ENCODE measurements around the gene LGALS7. TPM values are rescaled to one million over a fixed set of nuclear protein-coding genes. Genes with fewer than 3 reads are reported as not detected.

The LGALS7 gene
- total RNA-seq, 1 donor from 2014 or later = 102 TPM

DNA sequence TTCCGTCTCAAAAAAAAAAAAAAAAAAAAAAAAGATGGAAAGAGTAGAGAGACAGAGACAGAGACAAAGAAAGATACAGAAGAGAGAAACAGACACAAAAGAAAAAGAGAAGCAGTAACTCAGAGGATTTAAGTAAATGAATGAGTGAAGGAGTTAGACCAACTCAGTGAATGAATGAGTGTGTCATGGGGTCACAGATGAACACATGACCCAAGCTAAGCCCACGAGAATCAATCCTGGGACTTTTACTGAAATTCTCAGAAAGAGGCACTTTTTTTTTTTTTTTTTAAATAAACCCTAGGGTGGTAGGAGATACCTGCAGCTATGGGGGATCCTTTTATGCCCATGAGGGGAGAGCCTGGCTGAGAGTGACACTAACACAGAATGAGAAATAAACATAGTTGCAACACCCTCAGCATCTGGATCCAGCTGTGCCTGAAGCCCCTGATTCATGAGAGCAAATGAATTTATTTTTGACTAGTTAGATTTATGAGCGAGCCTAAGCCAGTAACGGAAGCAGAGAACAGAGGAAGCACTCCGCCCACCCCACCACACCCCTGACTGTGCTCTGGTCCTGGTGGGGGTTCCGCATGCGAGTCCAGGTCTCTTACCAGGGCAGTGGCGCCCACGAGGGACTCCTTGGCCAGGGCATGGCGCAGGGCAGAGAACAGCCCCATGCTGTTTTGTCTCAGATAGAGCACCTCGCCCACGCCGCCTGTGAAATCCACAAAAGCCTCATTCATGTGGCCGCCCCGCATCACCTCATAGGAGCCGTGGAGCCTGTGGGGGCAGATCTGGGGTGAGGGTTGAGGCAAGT, 33.7 kb downstream of the LGALS7 start:
- no peak for DNase-seq

DNA sequence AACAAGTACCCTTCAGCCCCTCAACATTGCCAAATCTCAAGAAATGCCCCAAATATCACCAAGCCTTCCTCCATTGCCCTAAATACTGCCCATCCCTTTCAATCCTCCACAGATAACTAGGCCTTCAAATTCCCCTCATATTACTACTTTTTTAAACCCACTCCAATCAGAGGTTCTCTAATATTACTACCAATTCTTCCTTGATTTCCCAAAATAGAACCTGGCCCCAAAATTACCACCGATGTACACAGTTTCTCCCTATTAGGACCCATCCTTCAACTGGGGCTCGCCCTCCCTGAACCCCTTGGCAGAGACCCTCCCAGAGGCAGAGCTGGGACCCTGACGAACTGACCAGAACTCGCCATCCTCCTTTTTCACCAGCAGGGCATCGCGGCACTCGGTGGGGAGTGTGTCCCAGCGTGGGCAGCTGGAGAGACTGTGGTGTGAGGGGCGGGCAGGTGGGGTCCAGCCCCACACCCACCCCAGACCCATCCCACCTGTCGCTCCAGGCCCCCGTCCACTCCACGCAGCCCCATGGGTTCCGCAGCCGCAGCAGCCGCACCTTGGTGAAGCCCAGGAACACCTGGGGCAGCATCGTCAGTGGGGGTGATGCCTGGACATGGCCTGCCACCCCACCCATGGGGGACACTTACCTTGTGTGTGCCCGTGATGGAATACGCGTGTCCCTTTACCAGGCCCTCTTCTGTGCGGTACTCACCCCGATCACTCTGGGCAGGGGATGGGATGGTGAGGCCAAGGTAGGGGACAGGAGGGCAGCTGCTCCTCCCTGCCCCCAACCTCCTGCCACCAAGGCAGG, 35.2 kb downstream of the LGALS7 start:
- DNase-seq = no peak

DNA sequence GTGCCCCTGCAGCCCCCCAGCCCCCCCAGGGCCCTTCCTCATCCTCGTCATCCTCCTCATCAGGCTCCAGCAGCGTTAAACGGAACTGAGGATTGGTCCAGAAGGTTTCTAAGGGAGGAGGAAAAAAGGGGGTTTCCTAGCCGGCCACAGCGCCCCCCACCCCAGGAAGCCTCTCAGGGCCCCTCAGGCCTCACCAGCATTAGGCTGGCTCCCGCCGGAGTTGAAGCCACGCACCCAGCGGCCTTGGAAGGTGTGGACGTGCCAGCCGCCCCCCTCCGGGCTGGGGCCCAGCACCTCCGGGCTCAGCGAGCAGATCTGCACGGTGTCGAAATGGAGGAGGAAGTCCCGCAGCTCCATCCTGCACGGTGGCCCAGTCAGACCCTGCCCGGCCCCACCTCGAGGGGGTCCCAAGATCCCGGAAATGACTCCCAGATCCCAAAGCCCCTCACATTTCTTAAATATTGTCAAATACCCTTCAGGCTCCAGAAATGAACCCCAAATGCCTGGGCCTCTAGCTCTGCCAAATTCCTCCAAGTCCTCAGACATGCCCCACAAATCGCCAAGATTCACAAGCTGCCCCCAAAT, 35.9 kb downstream of the LGALS7 start:
- DNase-seq = no peak

DNA sequence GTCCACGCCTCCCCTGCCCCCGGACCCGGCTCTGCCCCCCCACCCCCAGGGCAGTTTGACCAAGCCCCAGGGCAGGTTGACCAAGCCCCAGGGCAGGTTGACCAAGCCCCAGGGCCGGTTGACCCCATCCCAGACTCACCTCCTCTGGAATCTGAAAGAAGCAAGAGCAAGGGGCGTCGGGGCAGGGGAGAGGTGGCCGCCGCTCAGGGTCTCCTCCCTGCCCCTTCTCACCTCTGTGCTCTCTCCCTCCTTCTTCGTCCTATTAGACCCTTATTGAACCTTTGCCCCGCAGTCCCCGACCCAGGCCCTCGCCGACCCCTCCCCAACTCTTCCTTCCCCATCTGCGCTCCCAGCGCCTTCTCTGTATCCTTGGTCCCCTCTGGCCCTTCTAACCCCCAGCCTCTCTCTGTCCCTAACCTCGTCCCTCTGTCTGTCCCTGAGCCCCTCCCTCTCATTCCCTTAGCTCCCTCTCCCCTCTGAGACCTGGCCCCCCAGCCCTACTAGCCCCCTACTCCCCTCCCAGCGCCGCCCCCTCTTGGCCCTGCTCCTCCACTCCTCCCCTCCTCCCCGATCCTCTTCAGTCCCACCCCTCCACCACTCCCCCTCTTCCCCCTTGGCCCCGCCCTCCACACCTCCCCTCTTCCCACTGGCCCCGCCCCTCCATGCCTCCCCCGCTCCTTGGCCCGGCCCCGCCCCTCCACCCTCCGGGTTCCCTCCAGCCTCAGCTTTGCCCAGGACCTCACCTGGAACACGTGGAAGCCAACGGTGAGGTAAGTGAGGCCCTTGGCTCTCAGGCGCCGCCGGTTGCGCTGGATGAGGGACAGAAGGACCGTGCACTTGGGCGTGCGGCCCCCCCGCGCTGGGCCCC, 36.7 kb downstream of the LGALS7 start:
- DNase-seq = no peak

DNA sequence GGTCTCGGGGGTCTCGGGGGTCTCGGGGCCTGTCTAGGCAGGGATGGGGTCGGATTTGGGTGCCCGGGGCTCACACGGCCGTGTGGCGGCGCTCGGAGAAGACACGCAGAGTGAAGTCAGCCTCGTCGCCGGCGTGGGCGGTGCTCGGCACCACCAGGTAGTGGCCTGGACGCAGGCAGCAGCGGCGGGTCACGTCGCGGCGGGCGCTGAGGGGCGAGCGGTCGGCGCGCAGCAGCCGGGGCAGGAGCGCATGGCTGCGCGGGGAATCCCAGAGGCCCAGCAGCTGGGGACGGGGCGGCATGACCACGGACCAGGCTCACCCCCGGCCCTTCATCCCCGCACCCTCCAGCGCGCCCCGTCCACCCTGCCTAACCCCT, 37.3 kb downstream of the LGALS7 start:
- DNase-seq = no peak

DNA sequence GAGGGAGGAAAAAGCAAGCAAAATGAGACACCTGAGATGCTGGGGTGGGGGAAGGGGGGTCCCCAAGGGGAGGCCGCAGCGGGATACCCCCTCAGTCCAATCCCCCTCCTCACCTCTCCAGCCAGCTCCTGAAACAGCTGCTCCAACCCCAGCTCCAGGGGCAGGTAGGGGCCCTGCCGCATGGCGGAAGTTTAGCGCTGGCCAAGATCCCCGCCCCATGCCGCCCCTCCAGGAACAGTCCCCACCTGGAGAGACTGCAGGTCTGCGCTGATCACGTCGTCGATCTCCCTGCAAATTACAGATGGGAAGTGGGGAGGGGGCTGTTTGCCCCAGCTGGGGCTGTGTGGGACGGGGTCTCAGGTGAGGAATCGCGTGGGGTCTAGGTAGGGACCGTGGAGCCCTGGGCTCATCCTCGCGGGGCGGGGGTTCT, 38.0 kb downstream of the LGALS7 start:
- DNase-seq = no peak

DNA sequence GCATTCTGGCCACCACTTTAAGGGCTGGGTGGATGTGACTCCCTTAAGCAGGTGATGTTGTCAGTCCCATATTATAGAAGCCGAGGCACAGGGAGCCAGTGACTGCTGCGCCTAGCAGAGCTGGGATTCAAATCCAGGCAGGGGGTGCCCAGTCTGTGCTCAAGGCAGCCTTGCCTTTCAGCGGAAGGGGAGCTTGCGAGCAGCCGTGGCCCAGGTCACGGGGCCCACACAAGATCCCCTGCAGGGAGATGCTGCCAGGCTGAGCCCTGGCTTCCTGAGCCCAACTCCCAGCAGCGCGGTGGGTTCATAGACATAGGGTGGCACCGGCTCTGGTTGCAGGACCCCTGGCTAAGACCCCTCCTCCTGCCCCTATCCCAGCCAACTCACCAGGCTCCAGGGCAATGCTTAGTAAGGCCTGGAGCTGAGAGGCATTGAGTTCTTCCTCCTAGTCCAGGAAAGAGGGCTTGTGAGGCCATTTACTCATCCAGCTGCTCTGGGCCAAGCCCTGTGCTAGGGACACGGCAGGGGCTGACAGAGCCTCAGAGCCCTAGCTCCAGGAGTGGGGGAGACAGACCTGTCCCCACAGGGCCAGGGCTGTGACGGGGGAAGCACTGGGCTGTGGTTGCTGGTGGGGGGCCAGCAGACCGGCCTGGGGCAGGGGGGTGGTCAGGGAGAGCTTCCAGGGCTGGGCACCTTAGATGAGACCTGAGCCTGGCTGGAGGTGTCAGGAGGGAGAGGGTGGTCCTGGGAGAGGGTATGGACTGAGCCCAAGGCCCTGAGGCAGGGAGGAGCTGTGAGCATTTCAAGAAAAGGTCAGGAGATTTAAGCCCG, 38.7 kb downstream of the LGALS7 start:
- DNase-seq = no peak

DNA sequence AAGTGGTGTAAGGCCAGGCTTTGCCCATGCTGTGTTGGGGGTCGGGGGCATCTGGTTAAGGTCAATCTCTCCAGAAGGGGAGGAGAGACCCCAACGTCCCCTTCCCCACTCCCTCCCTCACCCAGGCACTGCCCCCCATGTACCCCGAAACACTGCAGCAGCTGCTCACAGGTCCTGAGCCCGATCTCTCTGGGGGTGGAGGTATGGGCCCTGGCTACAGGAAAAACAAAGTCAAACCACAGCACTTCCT, 39.2 kb downstream of the LGALS7 start:
- DNase-seq = no peak

DNA sequence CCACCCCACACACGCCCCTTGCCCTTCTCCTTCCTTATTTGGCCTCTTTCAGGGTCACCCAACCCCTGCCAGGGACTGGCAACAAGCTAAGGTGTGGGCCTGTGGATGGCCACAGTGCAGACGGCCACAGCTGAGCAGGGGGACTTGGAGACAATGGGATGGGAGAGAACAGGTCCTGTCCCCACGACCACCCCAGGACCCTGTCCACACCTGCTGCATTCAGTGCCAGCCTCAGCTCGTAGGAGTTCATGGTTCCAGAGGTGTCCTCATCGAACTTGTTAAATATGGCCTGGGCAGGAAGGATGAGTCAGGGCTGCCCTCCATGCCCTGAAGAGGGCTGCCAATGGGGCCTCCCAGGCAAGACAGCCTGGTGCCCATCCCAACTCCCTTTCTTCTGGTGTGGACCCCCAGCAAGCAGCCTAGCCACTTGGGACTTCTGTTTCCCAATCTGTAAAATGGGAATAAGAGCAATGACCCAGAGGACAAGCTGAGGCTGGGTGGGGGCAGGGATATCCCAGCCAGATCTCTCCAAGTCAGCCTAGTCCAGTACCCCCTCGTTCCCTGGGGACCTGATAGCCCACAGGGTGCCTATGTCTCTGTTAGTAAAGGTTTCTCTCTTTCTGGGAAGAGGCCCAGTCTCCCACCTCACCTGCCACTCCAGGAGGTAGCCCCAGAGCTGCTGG, 39.7 kb downstream of the LGALS7 start:
- DNase-seq = no peak

DNA sequence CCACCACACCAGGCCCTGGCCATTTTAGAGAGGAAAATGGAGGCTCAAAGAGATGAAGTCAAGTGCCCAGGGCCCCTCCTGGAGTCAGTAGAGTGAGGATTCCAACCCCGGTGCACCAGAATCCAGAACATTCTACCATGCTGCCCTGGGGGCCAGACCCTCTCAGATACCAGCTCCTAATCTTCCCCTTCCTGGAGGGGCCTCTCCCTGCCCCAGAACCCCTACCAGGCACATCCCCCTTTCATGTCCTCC, 40.1 kb downstream of the LGALS7 start:
- DNase-seq = no peak

DNA sequence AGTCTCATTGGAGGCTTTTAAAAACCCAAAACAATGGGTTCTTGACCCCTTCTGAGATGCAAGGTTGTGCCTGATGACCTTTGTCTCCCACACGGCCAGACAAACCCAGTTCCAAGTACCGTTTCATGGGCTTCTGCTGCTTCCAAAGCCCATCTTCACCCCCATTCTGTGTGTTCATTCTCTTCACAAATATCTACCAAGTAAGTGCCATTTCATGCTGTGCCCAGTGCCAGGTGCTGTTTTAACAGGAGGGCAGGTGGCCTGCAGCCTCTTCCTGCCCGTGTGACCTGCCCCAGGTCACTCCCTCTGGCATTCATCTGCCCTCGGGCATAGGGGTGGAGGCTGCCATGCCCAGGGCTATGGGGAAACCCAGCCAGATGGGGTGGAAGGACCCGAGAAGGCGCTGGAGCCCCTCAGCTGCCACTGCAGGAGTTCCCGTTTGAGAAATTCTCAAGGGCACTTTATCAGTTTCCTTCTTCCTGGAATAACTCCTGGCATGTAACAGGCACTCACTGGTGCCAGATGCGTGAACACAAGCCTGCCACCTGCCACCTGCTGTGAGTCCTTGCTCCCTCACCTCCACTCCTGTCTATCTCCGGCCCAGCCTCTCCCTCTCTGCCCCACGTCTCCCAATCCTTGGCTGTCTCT, 41.5 kb downstream of the LGALS7 start:
- DNase-seq = no peak

DNA sequence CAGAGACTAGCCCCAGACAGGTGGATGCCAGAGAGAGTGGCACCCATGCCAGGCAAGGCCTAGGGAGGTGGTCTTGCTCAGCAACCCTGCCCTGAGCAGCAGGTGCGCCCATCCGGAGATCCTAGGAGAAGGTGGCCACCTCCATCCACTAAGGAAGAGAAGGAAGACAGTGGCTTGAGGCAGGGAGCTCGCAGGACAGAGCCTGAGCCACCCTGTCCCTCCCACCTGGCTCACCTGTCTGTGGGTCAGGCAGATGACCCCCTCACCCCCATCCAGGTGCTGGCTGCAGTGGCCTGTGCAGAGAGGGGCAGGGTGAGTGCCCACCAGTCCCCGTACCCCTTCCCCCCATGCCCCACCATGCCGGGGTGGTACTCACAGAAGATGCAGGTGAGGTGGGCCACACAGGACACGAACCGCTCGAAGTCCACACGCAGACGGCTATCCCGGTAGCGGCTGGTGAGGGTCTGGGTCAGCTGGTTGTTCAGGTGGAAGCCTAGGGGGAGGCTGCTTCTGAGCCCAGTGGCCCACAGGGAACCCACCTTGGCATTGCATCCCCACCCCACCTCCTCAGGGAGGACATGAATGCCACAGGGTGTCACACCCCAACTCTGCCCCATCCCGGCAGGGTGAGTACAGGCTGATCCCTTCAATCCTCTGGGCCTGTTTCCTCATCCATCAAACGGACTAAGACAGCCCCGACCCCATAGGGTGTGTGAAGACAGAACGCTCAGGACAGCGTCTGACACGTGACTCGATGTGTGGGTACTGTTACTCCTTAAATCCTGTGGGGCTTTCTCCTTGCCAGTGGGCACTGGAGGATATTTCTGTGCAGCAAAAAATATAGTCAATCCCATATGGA, 42.4 kb downstream of the LGALS7 start:
- no peak for DNase-seq

DNA sequence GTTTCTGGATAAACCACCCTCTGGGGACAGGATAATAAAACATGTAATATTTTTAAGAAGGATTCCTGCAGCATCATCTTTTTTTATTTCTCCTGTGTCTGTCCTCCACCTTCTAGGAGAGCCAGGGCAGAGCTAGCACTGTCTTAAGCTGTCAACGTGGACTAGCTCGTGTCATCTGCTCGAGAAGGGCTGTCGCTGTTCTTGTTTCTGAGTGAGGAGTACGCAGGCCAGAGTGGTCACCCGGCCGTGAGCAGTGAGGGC, 42.9 kb downstream of the LGALS7 start:
- no peak for DNase-seq

DNA sequence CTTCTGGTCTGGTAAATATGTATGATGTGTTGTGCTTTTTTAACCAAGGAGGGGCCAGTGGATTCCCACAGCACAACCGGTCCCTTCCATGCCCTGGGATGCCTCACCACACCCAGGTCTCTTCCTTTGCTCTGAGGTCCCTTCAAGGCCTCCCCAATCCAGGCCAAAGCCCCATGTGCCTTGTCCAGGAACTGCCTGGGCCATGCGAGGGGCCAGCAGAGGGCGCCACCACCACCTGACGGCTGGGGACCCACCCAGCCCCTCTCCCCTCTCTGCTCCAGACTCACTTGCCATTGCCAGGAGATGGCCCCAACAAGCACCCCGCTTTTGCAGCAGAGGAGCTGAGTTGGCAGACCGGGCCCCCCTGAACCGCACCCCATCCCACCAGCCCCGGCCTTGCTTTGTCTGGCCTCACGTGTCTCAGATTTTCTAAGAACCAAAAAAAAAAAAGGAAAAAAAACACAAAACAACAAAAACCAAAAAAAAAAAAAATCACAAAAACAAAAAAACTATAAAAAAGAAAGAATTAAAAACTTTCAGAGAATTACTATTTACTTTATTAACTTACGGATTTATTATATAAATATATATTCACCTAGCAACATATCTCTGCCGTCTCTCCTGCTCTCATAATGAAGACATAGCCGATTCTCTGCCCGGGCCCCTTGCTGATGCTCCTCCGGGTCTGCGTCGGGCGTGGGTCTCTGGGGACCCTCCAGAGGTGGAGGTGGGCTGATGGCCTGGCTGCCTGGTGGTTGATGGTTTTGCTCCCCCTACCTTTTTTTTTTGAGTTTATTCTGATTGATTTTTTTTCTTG, 43.5 kb downstream of the LGALS7 start:
- no peak for DNase-seq

DNA sequence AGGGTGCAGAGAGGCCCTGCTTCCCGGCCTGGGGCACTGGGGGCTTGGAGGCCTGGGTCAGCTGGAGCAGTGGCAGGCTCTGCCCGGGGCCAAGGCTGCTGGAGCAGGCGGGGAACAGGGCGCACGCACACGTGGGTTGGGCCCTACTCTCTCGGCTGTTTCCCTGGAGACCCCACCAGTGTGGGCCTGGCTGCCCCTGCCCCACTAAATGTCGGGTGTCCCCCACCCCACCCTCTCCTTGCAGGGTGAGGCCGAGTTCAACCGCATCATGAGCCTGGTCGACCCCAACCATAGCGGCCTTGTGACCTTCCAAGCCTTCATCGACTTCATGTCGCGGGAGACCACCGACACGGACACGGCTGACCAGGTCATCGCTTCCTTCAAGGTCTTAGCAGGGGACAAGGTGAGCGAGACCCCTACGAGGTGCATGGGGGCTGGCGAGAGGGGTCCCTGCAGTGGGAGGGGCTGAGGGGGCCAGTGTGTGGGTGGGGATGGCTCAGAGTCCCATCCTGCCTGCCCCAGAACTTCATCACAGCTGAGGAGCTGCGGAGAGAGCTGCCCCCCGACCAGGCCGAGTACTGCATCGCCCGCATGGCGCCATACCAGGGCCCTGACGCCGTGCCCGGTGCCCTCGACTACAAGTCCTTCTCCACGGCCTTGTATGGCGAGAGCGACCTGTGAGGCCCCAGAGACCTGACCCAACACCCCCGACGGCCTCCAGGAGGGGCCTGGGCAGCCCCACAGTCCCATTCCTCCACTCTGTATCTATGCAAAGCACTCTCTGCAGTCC, 44.4 kb downstream of the LGALS7 start:
- no peak for DNase-seq

DNA sequence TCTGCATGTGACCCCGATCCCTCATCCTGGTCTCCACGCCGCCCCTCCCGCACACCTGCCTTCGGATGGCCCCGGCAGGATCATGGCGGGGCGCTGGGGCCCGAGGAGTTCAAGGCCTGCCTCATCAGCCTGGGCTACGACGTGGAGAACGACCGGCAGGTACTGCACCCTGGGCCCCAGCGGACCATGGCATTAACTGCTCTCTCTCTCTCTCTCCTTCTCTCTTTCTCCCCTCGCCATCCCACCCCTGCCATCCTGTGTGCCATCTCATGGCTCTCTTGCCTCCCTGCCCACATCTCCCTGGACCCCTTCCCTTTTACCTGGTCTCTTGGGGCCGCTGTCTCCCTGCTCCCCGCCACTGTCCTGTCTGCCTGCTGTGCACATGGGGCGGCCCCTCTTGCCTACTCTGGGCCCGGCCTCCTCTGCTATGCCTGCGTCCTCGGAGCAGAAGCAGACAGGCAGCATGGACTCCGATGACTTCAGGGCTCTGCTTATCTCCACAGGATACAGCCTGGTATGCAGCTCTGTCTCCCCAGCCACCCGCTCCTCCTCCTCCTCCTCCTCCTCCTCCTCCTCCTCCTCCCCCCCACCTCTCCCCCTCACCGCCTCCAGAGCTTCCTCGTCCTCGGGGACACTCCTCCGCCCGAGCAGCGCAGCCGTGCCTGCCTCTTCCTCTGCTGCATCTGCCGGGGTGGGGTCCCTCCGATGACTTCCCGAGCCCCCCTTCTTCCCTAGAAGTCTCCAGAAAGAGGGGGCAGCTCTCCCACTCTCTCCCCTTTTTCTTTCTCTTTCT, 45.3 kb downstream of the LGALS7 start:
- DNase-seq = no peak

DNA sequence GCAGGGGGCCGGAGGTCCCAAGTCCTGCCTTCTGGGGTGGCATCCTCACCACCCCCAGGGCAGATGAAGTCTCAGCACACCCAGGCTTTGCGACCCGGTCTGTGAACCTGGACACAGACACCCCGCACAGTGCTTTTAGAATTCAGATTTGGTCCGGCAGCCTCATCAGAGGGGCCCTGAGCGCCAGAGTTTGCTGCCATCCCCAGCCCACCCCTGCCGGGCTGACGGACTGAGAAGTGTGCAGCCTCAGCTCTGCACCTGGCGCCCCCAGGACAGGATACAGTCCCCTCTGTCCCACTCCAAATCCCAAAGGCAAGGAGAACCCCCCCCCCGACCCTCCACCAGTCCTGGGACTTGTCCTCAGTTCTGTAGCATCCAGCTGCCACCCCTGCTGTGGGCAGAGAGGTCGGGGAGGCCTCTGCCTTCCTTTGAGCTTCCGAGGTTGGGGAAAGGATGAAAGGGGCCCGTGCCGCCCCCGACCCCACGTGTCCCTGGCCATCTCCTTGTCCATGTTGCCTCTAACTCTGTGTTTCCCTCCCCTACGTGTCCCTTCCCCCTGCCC, 45.9 kb downstream of the LGALS7 start:
- DNase-seq = no peak

Data from skin of body (tissue), 2 donors.